Measurements from ENCODE around the gene PNMA8B. TPM values are rescaled to one million over a fixed set of nuclear protein-coding genes. Genes with fewer than 3 reads are reported as not detected.

The PNMA8B gene
- polyA plus RNA-seq, 1 of the 3 experiments (the other 2 are of a cell fraction): 0.92 TPM

DNA sequence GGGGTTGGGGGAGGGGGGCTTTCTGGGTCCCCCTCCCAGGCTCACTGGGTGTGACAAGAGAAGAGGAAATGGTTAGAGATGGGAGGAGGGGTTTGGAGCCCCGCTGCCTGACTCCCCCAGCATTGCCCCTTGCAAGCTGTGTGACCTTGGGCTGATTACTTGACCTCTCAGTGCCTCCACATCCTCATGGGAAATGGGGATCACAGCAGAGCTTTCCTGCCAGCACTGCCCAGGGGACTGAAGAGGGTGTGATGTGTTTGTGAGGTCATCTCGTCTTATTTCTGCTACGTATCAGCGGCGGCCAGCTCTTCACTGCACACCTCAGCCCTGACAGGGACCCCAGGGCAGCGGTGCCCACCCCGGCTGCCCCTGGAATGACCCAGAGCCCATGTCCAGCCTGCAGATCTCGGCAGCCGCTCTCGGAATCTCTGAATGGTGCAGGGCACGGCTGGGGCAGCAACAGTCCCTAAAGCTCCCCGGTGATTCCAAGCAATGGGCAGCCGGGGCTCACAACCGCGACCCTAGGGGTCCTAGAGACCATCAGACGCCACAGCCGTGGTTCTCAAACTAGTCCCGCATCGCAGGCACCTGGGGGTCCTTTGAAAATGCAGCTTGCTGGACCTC, 8.4 kb downstream of the PNMA8B start (continued):
- TF ChIP-seq RXRA (IDR thresholded peaks at IDR 0.05; ENCODE audit: borderline replicate concordance, low read depth): no peak
- TF ChIP-seq, protein P1, sequence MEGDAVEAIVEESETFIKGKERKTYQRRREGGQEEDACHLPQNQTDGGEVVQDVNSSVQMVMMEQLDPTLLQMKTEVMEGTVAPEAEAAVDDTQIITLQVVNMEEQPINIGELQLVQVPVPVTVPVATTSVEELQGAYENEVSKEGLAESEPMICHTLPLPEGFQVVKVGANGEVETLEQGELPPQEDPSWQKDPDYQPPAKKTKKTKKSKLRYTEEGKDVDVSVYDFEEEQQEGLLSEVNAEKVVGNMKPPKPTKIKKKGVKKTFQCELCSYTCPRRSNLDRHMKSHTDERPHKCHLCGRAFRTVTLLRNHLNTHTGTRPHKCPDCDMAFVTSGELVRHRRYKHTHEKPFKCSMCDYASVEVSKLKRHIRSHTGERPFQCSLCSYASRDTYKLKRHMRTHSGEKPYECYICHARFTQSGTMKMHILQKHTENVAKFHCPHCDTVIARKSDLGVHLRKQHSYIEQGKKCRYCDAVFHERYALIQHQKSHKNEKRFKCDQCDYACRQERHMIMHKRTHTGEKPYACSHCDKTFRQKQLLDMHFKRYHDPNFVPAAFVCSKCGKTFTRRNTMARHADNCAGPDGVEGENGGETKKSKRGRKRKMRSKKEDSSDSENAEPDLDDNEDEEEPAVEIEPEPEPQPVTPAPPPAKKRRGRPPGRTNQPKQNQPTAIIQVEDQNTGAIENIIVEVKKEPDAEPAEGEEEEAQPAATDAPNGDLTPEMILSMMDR (IDR thresholded peaks at IDR 0.05): no peak

DNA sequence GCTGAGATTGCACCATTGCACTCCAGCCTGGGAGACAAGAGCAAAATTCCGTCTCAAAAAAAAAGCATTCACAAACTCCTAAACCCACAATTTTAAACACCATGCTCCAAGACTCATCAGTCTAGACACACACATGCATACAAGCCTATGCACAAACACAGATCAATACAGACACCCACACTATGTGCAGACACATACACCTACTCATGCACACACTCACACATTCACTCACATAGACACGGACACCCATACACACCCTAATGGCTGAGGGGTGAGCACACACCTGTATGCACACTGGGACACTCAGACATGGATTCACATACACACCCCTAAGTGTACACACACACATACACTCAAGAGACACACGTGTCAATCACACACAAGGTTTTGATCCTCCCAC, 9.3 kb downstream of the PNMA8B start:
- no peak for DNase-seq
- ChIA-PET POLR2A (no interaction called here), CTCF (interaction anchor here (24.7 kb wide), 1 partner anchor 86 kb away, joined by 463 read pairs; no protein-coding TSS in a partner anchor)
- Histone ChIP-seq H3K4me1 (ENCODE audit: control insufficient read depth in 1 of 2, insufficient read depth in 2 of 2, low read depth in 1 of 2, low read length in 1 of 2) (peaks cover 6 to 10% of the 10 kb centered on the region in 2 experiments; a peak in 2 of 4 replicates), H3K27ac (ENCODE audit: low read depth in 2 of 2, low read length in 1 of 2) (no peak overlapping the region), H3K9ac (no peak overlapping the region), H2AFZ (ENCODE audit: low read depth) (no peak overlapping the region), H3K9me3 (no peaks in the 10 kb centered on the region), H3K4me2 (no peak overlapping the region), H3F3A (replicated peaks; ENCODE audit: insufficient read depth) (peaks cover 3% of the 10 kb centered on the region), H3K36me3 (replicated peaks in 1 of 2; ENCODE audit: control insufficient read depth in 1 of 2, insufficient read depth in 2 of 2, low read length in 1 of 2) (no peaks in the 10 kb centered on the region), H3K9me2 (no peaks in the 10 kb centered on the region), H3K27me3 (ENCODE audit: insufficient read depth) (no peaks in the 10 kb centered on the region), H3K4me3 (ENCODE audit: low read depth in 2 of 2, low read length in 1 of 2) (no peak overlapping the region), H3K79me2 (ENCODE audit: insufficient read depth) (no peaks in the 10 kb centered on the region), H4K20me1 (ENCODE audit: insufficient read depth) (no peaks in the 10 kb centered on the region)
- TF ChIP-seq GATA2 (CRISPR knock-in tag; IDR thresholded peaks at IDR 0.05) (no peak), FOXJ3 (CRISPR knock-in tag; IDR thresholded peaks at IDR 0.05) (no peak), FOXM1 (IDR thresholded peaks at IDR 0.05; ENCODE audit: low read depth) (no peak), RFX5 (IDR thresholded peaks at IDR 0.05; ENCODE audit: low read length) (no peak), MEF2A (IDR thresholded peaks at IDR 0.05; ENCODE audit: borderline replicate concordance, low read depth) (no peak), ELF1 (IDR thresholded peaks at IDR 0.05) (no peak), SIN3A (IDR thresholded peaks at IDR 0.05; ENCODE audit: borderline replicate concordance, low read depth, low read length) (no peak), RCOR1 (IDR thresholded peaks at IDR 0.05; ENCODE audit: low read length) (no peak), MXI1 (IDR thresholded peaks at IDR 0.05; ENCODE audit: low read depth, low read length) (no peak)
- TF ChIP-seq, protein P2, sequence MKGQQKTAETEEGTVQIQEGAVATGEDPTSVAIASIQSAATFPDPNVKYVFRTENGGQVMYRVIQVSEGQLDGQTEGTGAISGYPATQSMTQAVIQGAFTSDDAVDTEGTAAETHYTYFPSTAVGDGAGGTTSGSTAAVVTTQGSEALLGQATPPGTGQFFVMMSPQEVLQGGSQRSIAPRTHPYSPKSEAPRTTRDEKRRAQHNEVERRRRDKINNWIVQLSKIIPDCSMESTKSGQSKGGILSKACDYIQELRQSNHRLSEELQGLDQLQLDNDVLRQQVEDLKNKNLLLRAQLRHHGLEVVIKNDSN (IDR thresholded peaks at IDR 0.05; ENCODE audit: borderline replicate concordance, low read depth): no peak
- 47% methylated on average over 3 of the region's 3 CpGs for WGBS (ENCODE audit: low lambda C conversion rate)

DNA sequence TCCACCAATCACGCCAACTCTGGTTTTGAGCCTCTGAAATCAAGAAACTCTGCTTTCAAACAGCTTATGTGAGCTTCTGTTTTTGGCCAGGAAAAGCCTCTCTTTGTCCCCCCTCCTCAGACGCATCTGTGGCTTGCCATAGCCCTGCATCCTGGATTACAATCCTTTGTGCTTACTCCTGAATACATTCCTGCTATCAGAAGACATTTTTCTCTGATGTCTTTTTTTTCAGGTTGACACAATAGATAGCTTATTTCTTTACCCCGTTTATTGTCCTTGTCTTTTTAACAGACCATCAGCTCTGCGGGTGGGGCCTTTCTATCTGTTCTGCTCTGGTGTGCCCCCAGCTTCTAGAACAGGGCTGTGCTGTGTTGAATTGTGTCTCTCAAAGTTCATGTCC, 11.0 kb downstream of the PNMA8B start:
- ChIA-PET POLR2A (no interaction called here), CTCF (interaction anchor here (0.7 to 24.7 kb wide), 8 partner anchors 11 to 601 kb away, joined by 3 to 463 read pairs (median 3); partner anchors contain the start of gene PNMA8B)
- no peaks in the 10 kb centered on the region for H3K9me3 ChIP-seq
- 87% methylated on average over 4 of the region's 4 CpGs for WGBS (ENCODE audit: low lambda C conversion rate)
- H3K4me1 ChIP-seq (ENCODE audit: control insufficient read depth in 1 of 2, insufficient read depth in 2 of 2, low read depth in 1 of 2, low read length in 1 of 2): peaks cover 14 to 15% of the 10 kb centered on the region in 2 experiments; a peak in 2 of 4 replicates
- no peak overlapping the region for H3K9ac ChIP-seq
- no peak for DNase-seq
- H3K4me2 ChIP-seq: no peak overlapping the region
- no peak overlapping the region for H3K4me3 ChIP-seq (ENCODE audit: low read depth in 2 of 2, low read length in 1 of 2)
- H3K79me2 ChIP-seq (ENCODE audit: insufficient read depth): no peaks in the 10 kb centered on the region
- peaks cover 3% of the 10 kb centered on the region for H3F3A ChIP-seq (replicated peaks; ENCODE audit: insufficient read depth)
- no peaks in the 10 kb centered on the region for H3K36me3 ChIP-seq (replicated peaks in 1 of 2; ENCODE audit: control insufficient read depth in 1 of 2, insufficient read depth in 2 of 2, low read length in 1 of 2)
- no peaks in the 10 kb centered on the region for H4K20me1 ChIP-seq (ENCODE audit: insufficient read depth)
- no peak overlapping the region for H2AFZ ChIP-seq (ENCODE audit: low read depth)
- H3K9me2 ChIP-seq: no peaks in the 10 kb centered on the region
- H3K27ac ChIP-seq (ENCODE audit: low read depth in 2 of 2, low read length in 1 of 2): no peak overlapping the region
- no peaks in the 10 kb centered on the region for H3K27me3 ChIP-seq (ENCODE audit: insufficient read depth)
- no peak for TF ChIP-seq TAF1 (IDR thresholded peaks at IDR 0.05; ENCODE audit: borderline replicate concordance, low read depth, low read length)
- TF ChIP-seq FOXM1 (IDR thresholded peaks at IDR 0.05; ENCODE audit: low read depth): no peak
- TF ChIP-seq, protein P3, sequence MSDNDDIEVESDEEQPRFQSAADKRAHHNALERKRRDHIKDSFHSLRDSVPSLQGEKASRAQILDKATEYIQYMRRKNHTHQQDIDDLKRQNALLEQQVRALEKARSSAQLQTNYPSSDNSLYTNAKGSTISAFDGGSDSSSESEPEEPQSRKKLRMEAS (IDR thresholded peaks at IDR 0.05; ENCODE audit: low read depth): no peak
- TF ChIP-seq EP300 (IDR thresholded peaks at IDR 0.05; ENCODE audit: borderline replicate concordance in 1 of 2, low read depth in 1 of 2, low read length in 1 of 2): no peak
- TF ChIP-seq SIN3A (IDR thresholded peaks at IDR 0.05; ENCODE audit: borderline replicate concordance, low read depth, low read length): no peak
- TF ChIP-seq RAD21 (IDR thresholded peaks at IDR 0.05; ENCODE audit: low read length): no peak
- TF ChIP-seq TCF12 (IDR thresholded peaks at IDR 0.05): no peak
- no peak for TF ChIP-seq GABPA (IDR thresholded peaks at IDR 0.05; ENCODE audit: low read depth)
- TF ChIP-seq, protein P4, sequence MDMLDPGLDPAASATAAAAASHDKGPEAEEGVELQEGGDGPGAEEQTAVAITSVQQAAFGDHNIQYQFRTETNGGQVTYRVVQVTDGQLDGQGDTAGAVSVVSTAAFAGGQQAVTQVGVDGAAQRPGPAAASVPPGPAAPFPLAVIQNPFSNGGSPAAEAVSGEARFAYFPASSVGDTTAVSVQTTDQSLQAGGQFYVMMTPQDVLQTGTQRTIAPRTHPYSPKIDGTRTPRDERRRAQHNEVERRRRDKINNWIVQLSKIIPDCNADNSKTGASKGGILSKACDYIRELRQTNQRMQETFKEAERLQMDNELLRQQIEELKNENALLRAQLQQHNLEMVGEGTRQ (IDR thresholded peaks at IDR 0.05; ENCODE audit: borderline replicate concordance, low read depth, low read length): no peak
- TF ChIP-seq SMC3 (IDR thresholded peaks at IDR 0.05; ENCODE audit: low read depth, low read length): no peak
- no peak for TF ChIP-seq FOSL2 (IDR thresholded peaks at IDR 0.05; ENCODE audit: borderline replicate concordance, low read depth)
- no peak for TF ChIP-seq GATA2 (CRISPR knock-in tag; IDR thresholded peaks at IDR 0.05)
- TF ChIP-seq MXI1 (IDR thresholded peaks at IDR 0.05; ENCODE audit: low read depth, low read length): no peak
